GM19099 (cell line): ENCODE measurements around the gene INSM1.

Experiments used
- POLR2A ChIP-seq: IDR thresholded peaks from 3 replicates; pipeline ENCODE4 v1.6.1; 2011; ENCODE audit warnings: low read depth; ENCODE audit not compliant: insufficient read length; ENCODE audit errors: extremely low read depth

INSM1 gene

GRCh38 chr20:20417876-20418676 is 50.2 kb downstream of the INSM1 start:
- TF ChIP-seq POLR2A: no peak
